ENCODE measurements around the gene WHRN. TPM values are rescaled to one million over a fixed set of nuclear protein-coding genes. Genes with fewer than 3 reads are reported as not detected.

The WHRN gene
- polyA plus RNA-seq, 1 donor from 2014 or later: 2.5 TPM

DNA sequence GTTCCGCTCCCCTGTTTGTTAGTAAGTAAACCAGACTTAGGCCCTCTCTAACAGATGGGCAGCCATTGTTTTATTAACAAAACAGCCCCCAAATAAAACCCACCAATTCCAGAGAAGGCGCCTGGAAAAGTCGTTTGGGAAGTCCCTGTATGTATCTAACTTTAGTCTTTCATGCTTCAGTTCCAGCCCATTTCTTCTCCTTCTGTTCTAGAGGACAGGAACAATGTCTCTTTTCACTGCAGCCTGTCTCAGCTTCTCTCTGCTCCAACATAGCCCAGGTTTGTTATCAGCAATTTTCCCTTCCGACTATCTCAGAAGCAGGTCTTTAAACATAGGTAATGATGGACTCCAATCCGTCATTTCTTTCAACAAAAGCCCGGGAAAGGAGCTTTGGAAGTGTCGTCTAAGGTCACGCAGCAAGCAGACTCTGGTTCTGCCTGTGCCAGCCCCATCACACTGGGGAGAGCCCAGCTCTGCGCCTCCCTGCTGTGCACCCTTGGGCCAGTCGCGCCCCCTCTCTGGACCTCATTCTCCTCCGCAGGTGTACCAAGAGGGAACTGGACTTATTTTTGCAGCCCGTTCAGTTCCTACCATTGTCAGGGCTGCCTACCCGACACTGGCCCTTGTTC is 107.9 kb downstream of the WHRN start:
- H3K36me3 ChIP-seq (ENCODE audit: insufficient read depth, low read length): no peaks in the 10 kb centered on the region
- no peak overlapping the region for H3K4me2 ChIP-seq (ENCODE audit: low read length)
- H3K27ac ChIP-seq (ENCODE audit: low read length): no peak overlapping the region
- no peaks in the 10 kb centered on the region for H3K9me2 ChIP-seq (ENCODE audit: insufficient read depth, low read length)
- H3K4me3 ChIP-seq (ENCODE audit: low read length): peak overlapping the region; percentile 67
- H3K27me3 ChIP-seq (ENCODE audit: insufficient read depth, low read depth, low read length): peaks cover 8% of the 10 kb centered on the region
- TF ChIP-seq MXI1 (conservative IDR thresholded peaks at IDR 0.05; ENCODE audit: poor library complexity, severe bottlenecking) (no peak), RAD21 (conservative IDR thresholded peaks at IDR 0.05) (no peak), POLR2AphosphoS5 (IDR thresholded peaks at IDR 0.05) (no peak), SMC3 (conservative IDR thresholded peaks at IDR 0.05; ENCODE audit: poor library complexity) (no peak), EP300 (conservative IDR thresholded peaks at IDR 0.05; ENCODE audit: poor library complexity, severe bottlenecking) (no peak), TAF1 (IDR thresholded peaks at IDR 0.05; ENCODE audit: low read depth) (no peak), EZH2 (IDR thresholded peaks at IDR 0.05; ENCODE audit: borderline replicate concordance, insufficient read depth, low read length, poor library complexity, severe bottlenecking) (no peak)
- TF ChIP-seq, protein P1, sequence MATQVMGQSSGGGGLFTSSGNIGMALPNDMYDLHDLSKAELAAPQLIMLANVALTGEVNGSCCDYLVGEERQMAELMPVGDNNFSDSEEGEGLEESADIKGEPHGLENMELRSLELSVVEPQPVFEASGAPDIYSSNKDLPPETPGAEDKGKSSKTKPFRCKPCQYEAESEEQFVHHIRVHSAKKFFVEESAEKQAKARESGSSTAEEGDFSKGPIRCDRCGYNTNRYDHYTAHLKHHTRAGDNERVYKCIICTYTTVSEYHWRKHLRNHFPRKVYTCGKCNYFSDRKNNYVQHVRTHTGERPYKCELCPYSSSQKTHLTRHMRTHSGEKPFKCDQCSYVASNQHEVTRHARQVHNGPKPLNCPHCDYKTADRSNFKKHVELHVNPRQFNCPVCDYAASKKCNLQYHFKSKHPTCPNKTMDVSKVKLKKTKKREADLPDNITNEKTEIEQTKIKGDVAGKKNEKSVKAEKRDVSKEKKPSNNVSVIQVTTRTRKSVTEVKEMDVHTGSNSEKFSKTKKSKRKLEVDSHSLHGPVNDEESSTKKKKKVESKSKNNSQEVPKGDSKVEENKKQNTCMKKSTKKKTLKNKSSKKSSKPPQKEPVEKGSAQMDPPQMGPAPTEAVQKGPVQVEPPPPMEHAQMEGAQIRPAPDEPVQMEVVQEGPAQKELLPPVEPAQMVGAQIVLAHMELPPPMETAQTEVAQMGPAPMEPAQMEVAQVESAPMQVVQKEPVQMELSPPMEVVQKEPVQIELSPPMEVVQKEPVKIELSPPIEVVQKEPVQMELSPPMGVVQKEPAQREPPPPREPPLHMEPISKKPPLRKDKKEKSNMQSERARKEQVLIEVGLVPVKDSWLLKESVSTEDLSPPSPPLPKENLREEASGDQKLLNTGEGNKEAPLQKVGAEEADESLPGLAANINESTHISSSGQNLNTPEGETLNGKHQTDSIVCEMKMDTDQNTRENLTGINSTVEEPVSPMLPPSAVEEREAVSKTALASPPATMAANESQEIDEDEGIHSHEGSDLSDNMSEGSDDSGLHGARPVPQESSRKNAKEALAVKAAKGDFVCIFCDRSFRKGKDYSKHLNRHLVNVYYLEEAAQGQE (IDR thresholded peaks at IDR 0.05; ENCODE audit: borderline replicate concordance): no peak
- TF ChIP-seq, protein P2, sequence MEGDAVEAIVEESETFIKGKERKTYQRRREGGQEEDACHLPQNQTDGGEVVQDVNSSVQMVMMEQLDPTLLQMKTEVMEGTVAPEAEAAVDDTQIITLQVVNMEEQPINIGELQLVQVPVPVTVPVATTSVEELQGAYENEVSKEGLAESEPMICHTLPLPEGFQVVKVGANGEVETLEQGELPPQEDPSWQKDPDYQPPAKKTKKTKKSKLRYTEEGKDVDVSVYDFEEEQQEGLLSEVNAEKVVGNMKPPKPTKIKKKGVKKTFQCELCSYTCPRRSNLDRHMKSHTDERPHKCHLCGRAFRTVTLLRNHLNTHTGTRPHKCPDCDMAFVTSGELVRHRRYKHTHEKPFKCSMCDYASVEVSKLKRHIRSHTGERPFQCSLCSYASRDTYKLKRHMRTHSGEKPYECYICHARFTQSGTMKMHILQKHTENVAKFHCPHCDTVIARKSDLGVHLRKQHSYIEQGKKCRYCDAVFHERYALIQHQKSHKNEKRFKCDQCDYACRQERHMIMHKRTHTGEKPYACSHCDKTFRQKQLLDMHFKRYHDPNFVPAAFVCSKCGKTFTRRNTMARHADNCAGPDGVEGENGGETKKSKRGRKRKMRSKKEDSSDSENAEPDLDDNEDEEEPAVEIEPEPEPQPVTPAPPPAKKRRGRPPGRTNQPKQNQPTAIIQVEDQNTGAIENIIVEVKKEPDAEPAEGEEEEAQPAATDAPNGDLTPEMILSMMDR (IDR thresholded peaks at IDR 0.05; ENCODE audit: poor library complexity, severe bottlenecking): no peak
- no peaks in the 10 kb centered on the region for H3K9me3 ChIP-seq (ENCODE audit: low read length)
- no peak overlapping the region for H3K9ac ChIP-seq (ENCODE audit: low read length)
- H2AFZ ChIP-seq (ENCODE audit: low read depth, low read length): no peak overlapping the region
- no peaks in the 10 kb centered on the region for H3F3A ChIP-seq (ENCODE audit: insufficient read depth, low read length, poor library complexity, severe bottlenecking)
- no peaks in the 10 kb centered on the region for H3K79me2 ChIP-seq (replicated peaks; ENCODE audit: insufficient read depth, low read length)
- H4K20me1 ChIP-seq (ENCODE audit: insufficient read depth): no peaks in the 10 kb centered on the region

DNA sequence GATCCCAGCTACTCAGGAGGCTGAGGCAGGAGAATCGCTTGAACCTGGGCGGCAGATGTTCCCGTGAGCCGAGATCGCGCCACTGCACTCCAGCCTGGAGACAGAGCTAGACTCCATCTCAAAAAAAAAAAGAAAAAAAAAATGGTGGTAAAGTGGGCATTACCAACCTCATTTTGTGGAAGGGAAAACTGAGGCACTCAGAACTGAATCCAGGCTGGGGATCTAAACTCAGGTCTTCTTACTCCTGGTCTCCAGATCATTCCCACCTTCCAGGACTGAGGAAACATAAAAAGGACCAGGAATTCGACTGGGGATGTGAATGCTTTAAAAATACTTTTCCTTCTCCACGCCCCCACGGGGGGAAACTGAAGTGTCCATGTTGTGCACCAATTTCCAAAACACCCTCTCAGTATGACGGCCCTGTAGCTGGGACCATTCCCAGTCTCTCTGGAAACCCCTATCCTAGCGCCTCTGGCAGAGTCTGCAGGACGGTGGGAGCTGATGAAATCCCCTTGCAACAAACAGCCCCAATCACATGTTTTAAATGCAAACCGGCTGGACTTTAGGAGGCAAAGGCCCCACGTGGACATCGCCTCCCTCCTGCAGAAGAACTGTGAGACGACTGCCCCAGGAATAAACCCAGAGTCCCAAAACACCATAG is 108.6 kb downstream of the WHRN start:
- Histone ChIP-seq H3K27ac (ENCODE audit: low read length) (no peak overlapping the region), H2AFZ (ENCODE audit: low read depth, low read length) (no peak overlapping the region), H3K4me2 (ENCODE audit: low read length) (no peak overlapping the region), H3F3A (ENCODE audit: insufficient read depth, low read length, poor library complexity, severe bottlenecking) (no peaks in the 10 kb centered on the region), H3K9ac (ENCODE audit: low read length) (no peak overlapping the region), H3K4me3 (ENCODE audit: low read length) (no peak overlapping the region), H3K27me3 (ENCODE audit: insufficient read depth, low read depth, low read length) (peaks cover 8% of the 10 kb centered on the region), H3K79me2 (replicated peaks; ENCODE audit: insufficient read depth, low read length) (no peaks in the 10 kb centered on the region), H4K20me1 (ENCODE audit: insufficient read depth) (no peaks in the 10 kb centered on the region), H3K36me3 (ENCODE audit: insufficient read depth, low read length) (no peaks in the 10 kb centered on the region), H3K9me3 (ENCODE audit: low read length) (no peaks in the 10 kb centered on the region), H3K9me2 (ENCODE audit: insufficient read depth, low read length) (no peaks in the 10 kb centered on the region)
- no peak for TF ChIP-seq EZH2 (IDR thresholded peaks at IDR 0.05; ENCODE audit: borderline replicate concordance, insufficient read depth, low read length, poor library complexity, severe bottlenecking)
- TF ChIP-seq, protein P1 (IDR thresholded peaks at IDR 0.05; ENCODE audit: borderline replicate concordance): no peak
- TF ChIP-seq POLR2AphosphoS5 (IDR thresholded peaks at IDR 0.05): no peak
- TF ChIP-seq MXI1 (conservative IDR thresholded peaks at IDR 0.05; ENCODE audit: poor library complexity, severe bottlenecking): no peak
- no peak for TF ChIP-seq SMC3 (conservative IDR thresholded peaks at IDR 0.05; ENCODE audit: poor library complexity)
- no peak for TF ChIP-seq TAF1 (IDR thresholded peaks at IDR 0.05; ENCODE audit: low read depth)
- no peak for TF ChIP-seq EP300 (conservative IDR thresholded peaks at IDR 0.05; ENCODE audit: poor library complexity, severe bottlenecking)

All from neural cell (in vitro differentiated cells).